GM12878 (cell line): ENCODE data around the gene MTF1. TPM values are rescaled to one million over a fixed set of nuclear protein-coding genes. Genes with fewer than 3 reads are reported as not detected.

ENCODE experiments used
- CBX5 ChIP-seq: sonication (generic); IDR thresholded peaks from 2 replicates; pipeline ENCODE4 v1.6.1; 2016; ENCODE audit warnings: low read depth, moderate library complexity, mild to moderate bottlenecking, inconsistent platforms
- CREM ChIP-seq: IDR thresholded peaks from 2 replicates; pipeline ENCODE4 v1.6.1; 2014; ENCODE audit warnings: antibody characterized with exemption, low read depth
- NFIC ChIP-seq: IDR thresholded peaks from 2 replicates; pipeline ENCODE4 v1.6.1; 2012; ENCODE audit warnings: low read depth, mild to moderate bottlenecking, inconsistent platforms, low read length, moderate library complexity
- PRDM15 ChIP-seq: fragments of 450-650 bp; formaldehyde crosslinking; IDR thresholded peaks from 2 replicates; pipeline ENCODE4 v1.4.0; 2020; ENCODE audit warnings: mild to moderate bottlenecking, moderate library complexity
- STAT3 ChIP-seq: IDR thresholded peaks from 2 replicates; pipeline ENCODE4 v1.6.1; 2011; ENCODE audit warnings: low read depth, low read length, improper control_type of control experiment
- TCF3 ChIP-seq: IDR thresholded peaks from 2 replicates; pipeline ENCODE4 v1.6.1; 2012; ENCODE audit warnings: low read depth, mild to moderate bottlenecking, low read length, borderline replicate concordance; ENCODE audit not compliant: insufficient read depth
- polyA plus RNA-seq, 11 experiments: library from polyadenylated mRNA; depleted of rRNA in 4 of 11; unstranded in 6 of 11; stranded (reverse) in 5 of 11; fragments of >200 nt; fragmentation: Nextera tagmentation in 4 of 11; fragmentation: Illumina TruSeq in 1 of 11; extraction: Ambion mirVana in 4 of 11; extraction: Trizol in 1 of 11; gene quantifications; 1 replicate in 1 of 11; 2 replicates in 10 of 11; pipeline versions ENCODE4 v1.2.1 to v1.2.3, GENCODE V29; 2011 to 2016; ENCODE audit warnings: inconsistent platforms in 2 of 11, missing spikeins in 2 of 11, low read depth in 1 of 11
- total RNA-seq, 4 experiments: library from RNA; depleted of rRNA in 3 of 4; stranded (reverse); fragments of >200 nt in 3 of 4; fragmentation: Illumina TruSeq in 1 of 4; extraction: Trizol in 1 of 4; gene quantifications; 2 replicates each; pipeline versions ENCODE4 v1.2.1 to v1.2.3, GENCODE V29; 2013 to 2021
- TF ChIP-seq, protein P1 (sequence below): IDR thresholded peaks from 2 replicates; pipeline ENCODE4 v1.6.1; 2011; ENCODE audit warnings: low read depth, mild to moderate bottlenecking, low read length, moderate library complexity, borderline replicate concordance; ENCODE audit errors: extremely low read depth

Gene MTF1
- total and polyA plus RNA-seq, 10 of the 15 experiments (the other 5 are each of a cell fraction or from before 2014, with no cell fraction given) = 2.2 to 20.4 (median 6.7) TPM

GRCh38 chr1:37807555-37808368, 51.6 kb downstream of the MTF1 start, which contains the start of the genes C1orf122 and YRDC (continued):
- no peak for TF ChIP-seq STAT3
- TF ChIP-seq TCF3 = 0 out of 2 replicates have a peak, but pooled peaks have one; percentile 26
- TF ChIP-seq NFIC = no peak
- peak; percentile 90 for TF ChIP-seq CREM
- TF ChIP-seq CBX5 = no peak
- no peak for TF ChIP-seq PRDM15 (CRISPR knock-in tag)
- TF ChIP-seq, protein P1, sequence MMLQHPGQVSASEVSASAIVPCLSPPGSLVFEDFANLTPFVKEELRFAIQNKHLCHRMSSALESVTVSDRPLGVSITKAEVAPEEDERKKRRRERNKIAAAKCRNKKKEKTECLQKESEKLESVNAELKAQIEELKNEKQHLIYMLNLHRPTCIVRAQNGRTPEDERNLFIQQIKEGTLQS = no peak
